NCI-H1436 treated with DMSO at 0.1 percent for 48 hours (cell line): ENCODE data around the gene GPATCH3.
A peak's percentile ranks its signal among the peaks of the same experiment; 100 is the strongest.
"Not testable (repeated sequence)": the region's sequence is repeated elsewhere in the genome, so short reads cannot be mapped to it uniquely, and the experiment has no call there.

Experiments
- DNase-seq: peaks from one replicate; lab custom pipeline; 2025; lab: John Stamatoyannopoulos, UW

Gene GPATCH3, protein sequence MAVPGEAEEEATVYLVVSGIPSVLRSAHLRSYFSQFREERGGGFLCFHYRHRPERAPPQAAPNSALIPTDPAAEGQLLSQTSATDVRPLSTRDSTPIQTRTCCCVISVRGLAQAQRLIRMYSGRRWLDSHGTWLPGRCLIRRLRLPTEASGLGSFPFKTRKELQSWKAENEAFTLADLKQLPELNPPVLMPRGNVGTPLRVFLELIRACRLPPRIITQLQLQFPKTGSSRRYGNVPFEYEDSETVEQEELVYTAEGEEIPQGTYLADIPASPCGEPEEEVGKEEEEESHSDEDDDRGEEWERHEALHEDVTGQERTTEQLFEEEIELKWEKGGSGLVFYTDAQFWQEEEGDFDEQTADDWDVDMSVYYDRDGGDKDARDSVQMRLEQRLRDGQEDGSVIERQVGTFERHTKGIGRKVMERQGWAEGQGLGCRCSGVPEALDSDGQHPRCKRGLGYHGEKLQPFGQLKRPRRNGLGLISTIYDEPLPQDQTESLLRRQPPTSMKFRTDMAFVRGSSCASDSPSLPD

DNA sequence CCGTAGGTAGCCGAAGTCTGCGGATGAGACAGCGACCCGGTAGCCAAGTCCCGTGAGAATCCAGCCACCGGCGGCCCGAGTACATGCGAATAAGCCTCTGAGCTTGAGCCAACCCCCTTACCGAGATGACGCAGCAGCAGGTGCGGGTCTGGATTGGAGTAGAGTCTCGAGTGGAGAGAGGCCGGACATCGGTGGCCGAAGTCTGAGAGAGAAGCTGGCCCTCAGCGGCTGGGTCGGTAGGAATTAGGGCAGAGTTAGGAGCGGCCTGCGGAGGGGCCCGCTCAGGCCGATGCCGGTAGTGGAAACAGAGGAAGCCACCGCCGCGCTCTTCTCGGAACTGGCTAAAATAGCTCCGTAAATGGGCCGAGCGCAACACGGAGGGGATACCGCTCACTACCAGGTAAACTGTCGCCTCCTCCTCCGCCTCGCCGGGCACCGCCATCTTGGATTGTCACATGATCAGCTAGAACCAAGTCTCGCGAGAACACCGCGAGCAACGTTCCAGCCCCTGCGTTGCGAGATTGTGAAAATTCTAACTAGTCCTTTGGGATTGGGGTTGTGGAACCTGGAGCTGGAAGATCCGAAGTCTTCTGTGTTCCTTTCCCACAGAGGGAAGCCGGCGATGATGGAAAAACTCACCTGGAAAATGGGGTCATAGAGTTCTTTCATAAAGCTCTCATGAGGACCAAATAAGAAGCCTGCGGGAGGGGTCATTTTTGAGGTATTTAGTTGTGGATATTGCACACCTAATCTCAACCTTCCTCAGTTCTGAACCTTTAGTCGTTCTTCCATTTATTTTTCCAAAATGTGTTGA lies at the start of gene GPATCH3:
TSS of gene GPATCH3 (minus strand) at position 467 of the 814 bp plus-strand sequence. CDS start at position 442, 25 bp downstream.
- DNase-seq = peak; percentile 54

DNA sequence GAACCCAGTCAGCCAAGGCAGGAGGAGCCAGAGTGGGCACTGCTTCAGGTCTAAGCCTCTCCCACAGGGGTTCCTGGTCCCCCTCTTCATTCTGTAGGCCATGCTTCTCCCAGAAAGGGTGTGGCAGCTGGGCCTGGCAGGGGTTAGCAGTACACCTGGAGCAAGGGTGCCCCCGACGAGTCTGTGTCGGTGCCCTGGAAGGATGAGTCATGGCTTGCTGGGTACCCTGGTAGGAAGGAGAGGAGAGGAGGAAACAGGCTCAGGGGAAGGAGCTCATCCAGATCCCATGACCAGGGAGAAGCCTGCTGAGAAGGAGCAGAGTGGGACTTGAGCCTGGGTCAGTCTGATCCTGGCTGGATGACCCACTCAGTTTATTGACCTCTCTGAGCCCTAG lies 49.7 kb upstream of the GPATCH3 start:
- DNase-seq = no peak

DNA sequence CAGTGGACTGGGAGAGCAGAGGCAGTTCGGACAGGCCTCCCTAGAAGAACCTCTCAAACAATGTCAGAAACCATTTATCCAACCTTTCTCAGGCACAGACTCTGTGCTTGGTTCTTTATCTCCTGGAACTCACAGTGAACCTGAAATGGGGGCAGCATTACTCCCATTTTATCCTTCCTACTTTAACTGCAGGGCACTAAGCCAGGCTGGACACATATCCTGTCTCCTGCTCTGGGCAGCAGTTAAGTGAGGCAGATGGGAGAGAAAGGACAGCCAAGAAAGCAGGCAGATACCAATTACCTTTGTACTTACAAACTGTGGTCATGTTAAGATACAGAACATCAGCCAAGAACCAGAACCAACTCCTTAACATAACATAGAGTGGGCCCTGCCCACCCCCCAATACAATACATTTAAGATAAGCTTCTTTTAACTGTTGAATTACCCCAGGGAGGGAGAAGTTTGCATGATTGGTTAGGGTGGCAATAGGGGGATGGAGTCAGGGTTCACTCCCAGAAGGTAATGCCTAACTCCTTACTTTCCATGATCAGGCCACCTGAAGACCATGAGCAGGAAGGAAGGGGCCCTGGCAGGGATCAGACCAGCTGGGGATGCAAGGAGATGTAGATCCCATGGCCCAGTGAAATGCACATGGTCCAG lies 49.1 kb upstream of the GPATCH3 start:
- DNase-seq = no peak

DNA sequence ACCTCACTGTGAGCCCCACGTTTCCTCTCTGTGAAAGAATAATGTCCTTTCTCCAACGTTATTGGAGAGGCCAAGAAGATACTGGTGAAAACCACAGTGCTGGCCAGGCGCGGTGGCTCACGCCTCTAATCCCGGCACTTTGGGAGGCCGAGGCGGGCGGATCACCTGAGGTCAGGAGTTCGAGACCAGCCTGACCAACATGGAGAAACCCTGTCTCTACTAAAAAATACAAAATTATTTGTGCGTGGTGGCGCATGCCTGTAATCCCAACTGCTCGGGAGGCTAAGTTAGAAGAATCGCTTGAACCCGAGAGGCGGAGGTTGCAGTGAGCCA lies 48.4 kb upstream of the GPATCH3 start:
- not testable (repeated sequence) for DNase-seq

DNA sequence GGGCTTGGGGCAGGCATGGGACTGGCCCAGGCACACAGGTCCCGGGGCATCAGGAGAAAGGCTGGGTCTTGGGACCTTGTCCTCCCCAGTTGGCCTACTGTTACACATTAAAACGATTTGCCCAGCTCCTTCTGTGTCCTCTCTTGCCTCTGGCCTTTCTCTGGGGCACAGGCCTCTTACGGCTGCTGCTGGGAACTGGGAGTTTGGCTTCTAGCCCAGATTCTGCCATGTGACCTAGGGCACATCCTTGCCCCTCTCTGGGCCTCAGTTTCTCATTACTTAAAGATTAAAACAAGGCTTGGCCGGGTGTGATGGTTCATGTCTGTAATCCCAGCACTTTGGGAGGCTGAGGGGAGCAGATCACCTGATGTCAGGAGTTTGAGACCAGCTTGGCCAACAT lies 46.0 kb upstream of the GPATCH3 start:
- DNase-seq = no peak

DNA sequence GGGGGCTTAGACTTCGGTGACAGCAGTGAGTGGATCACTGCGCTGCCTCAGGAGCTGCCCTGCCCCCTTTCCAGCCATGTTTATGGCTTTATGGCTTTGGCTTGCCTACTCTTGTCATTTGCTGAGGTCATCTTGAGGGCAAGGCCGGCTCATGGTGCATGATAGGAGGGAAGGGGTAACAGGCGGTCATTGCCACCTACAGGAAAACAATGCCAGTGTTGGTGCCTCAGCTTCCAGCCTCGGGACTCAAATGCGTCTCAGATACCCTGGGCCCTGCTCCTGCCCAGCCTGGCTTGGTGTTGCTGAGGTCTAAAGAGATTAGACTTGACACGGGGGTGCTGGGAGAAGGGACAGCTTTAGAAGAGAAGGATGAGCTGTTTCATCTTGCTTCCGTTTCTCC lies 45.5 kb upstream of the GPATCH3 start:
- DNase-seq = no peak

DNA sequence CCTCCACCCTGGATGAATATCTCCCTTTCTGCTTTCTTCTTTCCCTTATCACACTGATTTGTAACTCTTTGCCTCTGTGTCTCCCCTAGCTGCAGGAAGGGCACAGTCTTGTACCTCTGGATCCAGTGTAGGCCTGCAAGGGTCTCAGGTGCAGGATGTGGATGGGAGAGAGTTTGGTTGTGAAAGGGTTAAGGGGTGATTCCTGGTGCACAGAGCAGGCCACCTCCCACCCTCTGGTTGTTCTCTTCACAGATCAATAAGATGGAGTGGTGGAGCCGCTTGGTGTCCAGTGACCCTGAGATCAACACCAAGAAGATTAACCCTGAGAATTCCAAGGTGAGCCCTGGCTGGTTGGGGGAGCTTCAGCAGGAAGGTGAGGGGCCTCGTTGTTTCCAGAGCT lies 44.9 kb upstream of the GPATCH3 start:
- no peak for DNase-seq

DNA sequence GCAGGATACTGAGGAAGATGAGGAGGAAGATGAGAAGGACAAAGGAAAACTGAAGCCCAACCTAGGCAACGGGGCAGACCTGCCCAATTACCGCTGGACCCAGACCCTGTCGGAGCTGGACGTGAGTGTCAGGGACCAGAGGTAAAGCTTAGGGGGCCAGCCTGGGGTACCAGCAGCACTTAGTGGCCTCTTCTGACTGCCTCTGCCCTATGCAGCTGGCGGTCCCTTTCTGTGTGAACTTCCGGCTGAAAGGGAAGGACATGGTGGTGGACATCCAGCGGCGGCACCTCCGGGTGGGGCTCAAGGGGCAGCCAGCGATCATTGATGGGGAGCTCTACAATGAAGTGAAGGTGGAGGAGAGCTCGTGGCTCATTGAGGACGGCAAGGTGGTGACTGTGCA lies 42.4 kb upstream of the GPATCH3 start:
- no peak for DNase-seq

DNA sequence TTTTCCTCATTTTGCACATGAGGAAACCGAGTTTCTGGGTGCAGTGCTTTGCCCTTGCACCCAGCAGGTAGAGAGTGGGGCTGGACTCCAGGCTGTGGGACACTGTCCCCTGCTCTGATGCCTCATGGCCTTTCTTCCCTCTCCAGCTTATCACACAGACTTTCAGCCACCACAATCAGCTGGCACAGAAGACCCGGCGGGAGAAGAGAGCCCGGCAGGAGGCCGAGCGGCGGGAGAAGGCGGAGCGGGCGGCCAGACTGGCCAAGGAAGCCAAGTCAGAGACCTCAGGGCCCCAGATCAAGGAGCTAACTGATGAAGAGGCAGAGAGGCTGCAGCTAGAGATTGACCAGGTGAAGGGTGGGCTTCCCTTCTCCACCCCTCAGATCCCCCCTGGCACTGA lies 41.0 kb upstream of the GPATCH3 start:
- DNase-seq = no peak

DNA sequence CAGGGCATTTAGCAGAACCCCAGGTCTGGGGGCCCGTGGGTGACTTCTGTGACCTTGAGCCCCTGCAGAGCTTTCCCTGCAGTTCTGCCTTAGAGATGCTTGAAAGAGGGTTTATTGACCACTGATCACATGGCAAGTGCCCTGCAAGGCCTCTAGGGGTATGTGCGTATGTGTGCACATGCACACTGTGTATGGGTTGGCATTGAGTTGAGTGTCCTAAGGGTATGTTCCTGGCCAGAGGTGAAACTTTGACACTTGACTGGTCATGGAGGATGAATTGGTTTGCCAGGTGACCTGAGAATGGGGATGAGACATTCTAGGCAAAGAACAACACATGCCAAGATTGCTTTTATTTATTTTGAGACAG lies 38.4 kb upstream of the GPATCH3 start:
- DNase-seq = no peak

DNA sequence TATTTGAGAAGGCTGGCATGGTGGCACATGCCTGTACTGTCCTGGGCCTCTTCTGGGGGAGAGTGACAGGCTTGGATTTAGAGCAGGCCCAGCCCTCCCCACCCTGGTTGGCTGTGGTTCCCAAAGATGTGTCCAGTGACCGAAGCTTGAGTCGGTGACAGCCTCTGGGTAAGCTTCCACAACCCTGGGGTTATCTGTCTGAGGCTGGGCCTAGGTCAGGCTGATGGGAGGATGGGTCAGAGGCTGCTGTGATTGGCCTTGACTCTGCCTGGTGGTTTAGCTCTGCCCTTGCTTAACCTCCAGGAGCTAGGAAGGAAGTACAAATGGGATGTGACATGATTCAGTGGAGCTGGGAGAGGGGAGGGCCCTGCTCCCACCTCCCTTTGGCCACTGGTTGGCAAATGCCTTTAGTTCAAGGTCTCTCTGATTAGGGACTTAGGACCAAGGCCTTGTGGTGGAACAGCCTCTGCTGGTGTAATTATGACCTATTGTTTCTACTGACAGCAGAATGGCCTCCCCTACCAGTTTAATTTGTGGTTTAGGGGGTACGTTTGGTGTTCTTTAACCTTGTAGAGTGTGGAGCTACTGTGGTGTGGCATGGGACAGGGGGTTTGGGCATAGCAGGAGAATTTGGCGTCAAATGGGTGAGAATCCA lies 37.9 kb upstream of the GPATCH3 start:
- no peak for DNase-seq

DNA sequence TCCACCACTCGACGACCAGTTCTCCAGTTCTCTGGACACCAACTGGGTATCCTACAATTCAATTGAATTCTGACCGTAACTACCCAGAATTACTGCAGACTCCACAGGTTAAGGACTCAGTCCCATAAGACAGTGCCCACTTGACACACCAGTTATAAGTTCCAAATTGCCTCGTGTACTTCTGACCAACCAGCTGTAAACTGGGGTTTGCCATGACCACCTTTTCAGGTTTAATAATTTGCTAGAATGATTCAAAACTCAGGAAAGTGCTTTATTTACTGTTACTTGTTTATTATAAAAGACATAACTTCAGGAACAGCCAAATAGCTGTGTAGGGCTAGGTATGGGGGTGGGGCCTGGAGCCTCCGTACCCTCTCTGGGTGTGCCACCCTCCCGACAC lies 36.6 kb upstream of the GPATCH3 start:
- DNase-seq = no peak

DNA sequence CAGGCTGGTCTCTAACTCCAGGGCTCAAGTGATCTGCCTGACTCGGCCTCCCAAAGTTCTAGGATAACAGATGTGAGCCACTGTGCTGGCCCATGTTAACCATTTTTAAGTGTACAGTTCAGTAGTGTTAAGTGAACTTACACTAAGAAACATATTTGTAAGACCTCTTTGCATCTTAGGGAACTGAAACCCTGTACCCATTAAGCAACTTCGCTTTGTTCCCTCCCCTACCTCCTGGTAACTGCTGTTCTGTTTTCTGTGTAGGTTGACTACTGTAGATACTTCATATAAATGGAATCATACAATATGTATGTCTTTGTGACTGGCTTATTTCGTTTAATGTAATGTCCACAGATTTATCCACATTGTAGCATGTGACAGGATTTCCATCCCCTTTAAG lies 32.3 kb upstream of the GPATCH3 start:
- DNase-seq = no peak

DNA sequence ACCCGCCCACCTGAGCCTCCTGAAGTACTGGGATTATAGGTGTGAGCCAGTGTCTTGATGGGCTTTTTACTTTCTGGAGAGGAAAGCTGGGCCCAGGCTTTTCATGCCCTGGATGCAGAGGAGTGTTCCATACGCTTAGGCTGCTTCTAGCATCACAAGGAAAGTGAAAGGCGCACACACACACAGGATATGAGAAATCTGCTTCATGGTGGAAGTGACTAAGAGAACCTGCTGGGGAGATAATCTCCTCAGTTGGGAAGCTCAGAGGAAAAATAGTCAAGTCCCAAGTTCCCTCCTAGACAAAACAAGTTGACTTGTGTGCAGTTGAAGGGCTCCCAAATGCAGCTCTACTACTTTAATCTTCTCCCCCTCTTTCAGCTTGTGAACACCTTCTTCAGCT lies 23.4 kb upstream of the GPATCH3 start:
- DNase-seq = no peak

DNA sequence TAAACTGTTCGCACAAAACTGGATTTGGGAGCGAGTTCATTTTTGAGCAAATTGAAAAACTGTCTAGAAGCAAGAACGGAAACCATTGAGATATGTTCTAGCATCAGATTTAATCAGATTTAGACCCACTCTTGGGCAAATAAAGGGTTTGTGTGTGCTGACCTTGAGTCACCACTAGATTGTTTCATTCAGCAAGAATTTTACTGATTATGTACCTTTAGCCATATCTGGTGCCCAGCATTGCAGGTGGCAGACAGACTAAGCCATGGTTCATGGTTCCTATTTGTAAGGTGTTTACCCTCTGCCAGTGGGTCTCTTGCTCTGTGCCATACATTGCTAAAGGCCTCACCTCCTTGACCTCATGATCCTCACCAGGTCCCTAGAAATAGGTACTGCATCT lies 22.6 kb upstream of the GPATCH3 start:
- no peak for DNase-seq

DNA sequence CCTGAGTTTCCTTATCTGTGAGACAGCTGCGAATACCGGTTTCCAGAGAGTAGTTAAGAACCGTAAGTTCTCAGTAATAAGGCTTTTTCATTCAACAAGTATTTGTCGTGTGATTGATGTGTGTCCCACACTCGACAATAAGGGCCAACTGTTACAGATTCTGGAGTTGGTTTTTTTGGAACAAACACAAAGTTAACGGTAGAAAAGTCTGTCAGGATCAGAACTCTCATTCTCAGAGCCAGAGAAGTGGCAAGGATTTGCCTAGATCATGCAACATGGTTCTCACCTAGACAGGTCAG lies 22.1 kb upstream of the GPATCH3 start:
- DNase-seq = no peak

DNA sequence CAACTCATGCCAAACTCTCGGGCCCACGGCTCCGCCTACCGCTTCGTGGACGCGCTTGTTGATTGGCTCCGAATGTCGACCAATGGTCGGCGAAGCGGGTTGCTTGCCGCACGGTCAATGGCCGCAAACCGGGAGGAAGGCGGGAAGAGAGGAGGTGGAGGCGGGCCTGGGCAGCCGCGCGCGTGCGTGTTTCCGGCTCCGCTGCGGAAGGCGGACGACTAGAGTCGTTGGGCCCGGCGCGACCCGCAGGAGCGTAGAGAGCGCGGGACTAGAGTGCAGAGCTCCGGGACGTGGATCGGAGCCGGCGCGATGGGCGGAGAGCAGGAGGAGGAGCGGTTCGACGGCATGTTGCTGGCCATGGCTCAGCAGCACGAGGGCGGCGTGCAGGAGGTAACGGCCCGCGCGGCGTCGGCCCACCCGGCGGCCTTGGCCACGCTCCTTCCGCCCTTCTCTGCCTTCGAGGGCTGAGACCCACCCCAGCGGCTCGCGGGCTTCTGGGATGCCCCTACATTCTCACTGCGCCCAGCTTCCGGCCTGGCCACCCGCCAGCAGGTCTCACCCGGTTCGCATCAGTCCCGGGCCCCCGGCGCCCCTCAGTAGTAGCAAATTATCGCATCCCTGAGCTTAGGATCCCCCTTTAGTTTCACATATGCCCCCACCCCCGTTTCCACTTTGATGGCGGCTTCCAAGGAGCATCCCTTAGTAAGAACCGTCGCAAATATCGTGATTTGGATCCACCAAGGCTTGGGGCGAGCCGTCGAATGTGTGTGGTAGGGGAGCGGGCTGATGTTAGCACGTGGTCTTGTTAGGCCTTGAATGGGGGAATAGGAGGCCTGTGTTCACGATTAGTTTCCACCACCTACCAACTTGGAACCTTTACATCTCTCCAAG lies 21.5 kb upstream of the GPATCH3 start, which contains the start of gene NUDC:
TSS of gene NUDC (plus strand) at position 204 of the 891 bp plus-strand sequence. CDS start at position 310, 106 bp downstream.
- DNase-seq = peak; percentile 77

DNA sequence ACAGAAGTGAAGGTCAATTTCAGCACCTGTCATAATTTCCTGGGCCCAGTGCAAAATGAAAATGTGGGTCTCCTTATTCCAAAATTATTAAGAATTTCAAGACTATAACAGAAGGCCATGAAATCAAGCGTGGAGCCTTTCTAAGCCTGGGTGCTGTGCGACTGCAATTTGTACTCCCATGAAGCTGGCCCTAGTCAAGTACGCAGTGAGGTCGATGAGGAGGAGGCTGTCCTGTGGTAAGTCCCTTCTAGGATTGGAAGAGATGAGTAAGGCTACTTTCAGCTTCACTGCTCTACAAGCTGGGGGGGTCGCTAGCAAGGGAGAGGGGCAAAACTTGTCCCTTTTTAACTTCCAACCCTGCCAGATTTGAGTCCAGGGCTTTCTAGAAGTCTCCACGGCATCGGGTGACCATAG lies 20.9 kb upstream of the GPATCH3 start:
- no peak for DNase-seq

DNA sequence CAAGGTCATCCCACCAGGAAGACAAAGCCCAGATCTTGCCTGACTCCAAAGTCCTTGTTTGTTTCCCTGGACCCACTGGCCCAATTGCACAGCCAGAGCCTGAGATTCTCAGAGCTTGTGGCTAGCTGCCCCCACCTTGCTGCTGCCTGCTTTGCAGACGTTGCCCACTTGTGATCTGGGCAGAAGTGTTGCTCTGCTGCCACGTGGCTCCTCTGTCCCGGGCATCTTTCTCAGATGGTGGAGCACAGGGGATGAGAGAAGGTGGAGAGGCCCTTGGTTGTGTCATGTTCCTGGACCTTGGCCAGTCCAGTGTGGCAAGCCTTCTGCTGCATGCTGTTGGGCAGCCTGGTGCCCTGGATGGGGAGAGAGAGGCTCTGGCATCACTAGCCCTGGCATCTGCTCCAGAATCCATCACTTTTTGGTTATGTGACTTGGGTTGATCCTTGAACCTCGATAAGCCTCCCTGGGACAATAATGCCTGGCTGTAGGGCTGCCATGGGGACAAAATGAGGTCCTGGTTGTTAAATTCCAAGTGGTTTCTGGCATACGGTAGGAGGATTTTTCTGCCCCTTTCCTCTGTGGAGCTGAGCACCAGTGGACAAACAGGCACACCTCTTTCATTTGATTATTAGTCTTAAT lies 15.1 kb upstream of the GPATCH3 start:
- DNase-seq = no peak

DNA sequence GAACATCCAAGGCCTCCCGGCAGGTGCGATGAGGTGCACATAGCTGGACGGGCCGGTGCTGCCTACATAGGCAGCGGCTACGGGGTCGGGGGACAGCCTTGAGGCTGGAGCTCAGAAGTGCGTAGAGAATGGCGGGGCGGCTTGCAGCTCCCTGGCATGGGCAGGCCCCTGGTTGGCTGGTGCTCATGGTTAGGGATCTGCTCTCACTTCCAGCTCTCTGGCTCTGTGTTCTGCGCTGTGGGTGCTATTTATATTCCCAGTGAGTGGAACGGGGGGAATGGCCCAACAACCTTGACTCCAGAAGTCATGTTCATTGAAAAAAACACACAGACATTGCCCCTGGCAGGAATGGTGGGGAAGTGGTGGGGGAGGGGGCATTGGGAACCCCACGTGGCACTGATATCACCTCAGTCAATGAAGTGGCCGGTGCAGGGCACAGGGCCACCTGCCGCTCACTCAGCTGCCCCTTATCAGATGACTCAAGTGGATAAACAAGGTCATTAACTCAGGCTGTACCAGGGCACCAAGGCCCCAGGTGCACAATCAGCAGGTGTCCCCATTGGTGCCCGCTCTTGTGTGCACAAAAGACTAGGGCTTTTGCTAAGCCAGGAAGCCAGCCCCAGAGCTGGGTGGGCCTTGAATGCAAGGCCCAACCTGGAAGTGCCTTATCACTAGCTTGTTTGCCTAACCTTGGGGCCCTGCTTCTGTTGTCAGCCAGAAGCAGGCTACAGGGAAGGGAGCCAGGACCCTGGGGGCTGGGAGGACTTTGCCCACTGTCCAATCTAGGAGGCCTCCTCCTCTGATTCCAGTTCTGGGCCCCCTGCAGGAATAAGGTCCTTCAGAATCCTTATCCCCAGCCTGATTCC lies 13.7 kb upstream of the GPATCH3 start, which contains the start of gene NR0B2:
TSS of gene NR0B2 (minus strand) at position 222 of the 866 bp plus-strand sequence. CDS start at position 187, 35 bp downstream.
- DNase-seq = peak; percentile 57
